ENCODE results near the gene PLK3. TPM values are rescaled to one million over a fixed set of nuclear protein-coding genes. Genes with fewer than 3 reads are reported as not detected.

Gene PLK3
- total and polyA plus RNA-seq, 8 donors: 8.1 to 47.2 (median 13.1) TPM

DNA sequence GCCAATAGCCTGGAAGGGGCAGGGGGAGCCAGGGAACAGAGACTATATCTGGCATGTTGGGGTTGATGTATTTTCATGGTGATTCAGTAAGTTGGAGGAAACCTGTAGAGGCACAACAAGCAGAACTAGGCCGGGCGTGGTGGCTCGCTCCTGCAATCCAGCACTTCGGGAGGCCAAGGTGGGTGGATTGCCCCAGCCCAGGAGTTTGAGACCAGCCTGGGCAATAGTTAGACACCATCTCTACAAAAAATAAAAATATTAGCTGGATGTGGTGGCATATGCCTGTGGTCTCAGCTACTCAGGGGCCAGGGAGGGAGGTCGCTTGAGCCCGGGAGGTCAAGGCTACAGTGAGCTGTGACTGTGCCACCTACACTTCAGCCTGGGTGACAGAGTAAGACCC, 53.0 kb downstream of the PLK3 start:
- Histone ChIP-seq H3K36me3 (peaks cover 0 to 30% of the 10 kb centered on the region in 2 donors), H3K27me3 (no peaks in the 10 kb centered on the region), H3K9me3 (no peaks in the 10 kb centered on the region), H3K4me3 (no peak overlapping the region), H3K27ac (no peak overlapping the region), H3K4me1 (no peaks in the 10 kb centered on the region)
- no peak for TF ChIP-seq CTCF (IDR thresholded peaks at IDR 0.05)
- ATAC-seq (no peak), DNase-seq (no peak)
- intact Hi-C loops (cut with DNase I): loop anchor here in 1 of 2 donors (10.0 kb wide), 1 partner anchor 68 kb away; the partner anchor contains the start of gene BEST4

GRCh38 chr1:44854970-44855369, 54.8 kb downstream of the PLK3 start:
- no peak for ATAC-seq
- Histone ChIP-seq H3K36me3 (peaks cover 0 to 30% of the 10 kb centered on the region in 2 donors), H3K9me3 (no peaks in the 10 kb centered on the region), H3K4me3 (no peak overlapping the region), H3K27ac (no peak overlapping the region), H3K27me3 (no peaks in the 10 kb centered on the region), H3K4me1 (no peaks in the 10 kb centered on the region)
- DNase-seq: no peak
- no peak for TF ChIP-seq CTCF (IDR thresholded peaks at IDR 0.05)
- intact Hi-C loops (cut with DNase I): loop anchor here in 1 of 2 donors (10.0 kb wide), 1 partner anchor 70 kb away; the partner anchor contains the start of gene BEST4

Other genes with a start within 250 kb of the PLK3 start
- gene TMEM53, start 125.9 kb upstream of the PLK3 start, total RNA-seq: 10 to 100 TPM; 17.1 to 18.8 TPM
- 10 to 100 TPM in 1 of 6 donors, 1 to 10 TPM in 5; 8.5 to 12.1 (median 9.5) TPM for gene TMEM53, start 125.9 kb upstream of the PLK3 start, polyA plus RNA-seq (ENCODE audit: insufficient read length in 6 of 6)
- 1 to 10 TPM; 4.0 to 6.4 TPM for gene ARMH1, start 125.7 kb upstream of the PLK3 start, total RNA-seq
- gene ARMH1, start 125.7 kb upstream of the PLK3 start, polyA plus RNA-seq (ENCODE audit: insufficient read length in 6 of 6): 1 to 10 TPM; 5.2 to 8.1 (median 6.3) TPM
- not detected for gene RNU5D-1, start 69.2 kb upstream of the PLK3 start, total RNA-seq
- gene RNU5D-1, start 69.2 kb upstream of the PLK3 start, polyA plus RNA-seq (ENCODE audit: insufficient read length in 6 of 6): 1 to 10 TPM in 2 of 6 donors, not detected in 4; 3.4 to 4.7 TPM
- gene KIF2C, start 60.5 kb upstream of the PLK3 start, total RNA-seq: 1 to 10 TPM; 3.3 to 7.3 TPM
- gene KIF2C, start 60.5 kb upstream of the PLK3 start, polyA plus RNA-seq (ENCODE audit: insufficient read length in 6 of 6): 10 to 100 TPM; 16.9 to 44.9 (median 23.6) TPM
- gene RPS8, start 24.8 kb upstream of the PLK3 start, total RNA-seq: 1,000 to 10,000 TPM; 1,533 to 1,553 TPM
- gene RPS8, start 24.8 kb upstream of the PLK3 start, polyA plus RNA-seq (ENCODE audit: insufficient read length in 6 of 6): 1,000 to 10,000 TPM; 2,848 to 3,443 (median 2,982) TPM
- under 1 TPM; 0.23 to 0.52 TPM for gene BEST4, start 12.2 kb upstream of the PLK3 start, total RNA-seq
- gene BEST4, start 12.2 kb upstream of the PLK3 start, polyA plus RNA-seq (ENCODE audit: insufficient read length in 6 of 6): 1 to 10 TPM in 2 of 6 donors, under 1 TPM in 4; 0.78 to 1.2 (median 0.93) TPM
- 1 to 10 TPM in 1 of 2 donors, not detected in 1; 1.6 TPM for gene DYNLT4, start 7.0 kb downstream of the PLK3 start, total RNA-seq
- 1 to 10 TPM in 2 of 6 donors, under 1 TPM in 4; 0.53 to 1.5 (median 0.85) TPM for gene DYNLT4, start 7.0 kb downstream of the PLK3 start, polyA plus RNA-seq (ENCODE audit: insufficient read length in 6 of 6)
- gene BTBD19, start 8.1 kb downstream of the PLK3 start, total RNA-seq: 10 to 100 TPM; 15.3 to 19.7 TPM
- gene BTBD19, start 8.1 kb downstream of the PLK3 start, polyA plus RNA-seq (ENCODE audit: insufficient read length in 6 of 6): 10 to 100 TPM; 18.6 to 27.6 (median 25.1) TPM
- gene PTCH2, start 42.9 kb downstream of the PLK3 start, total RNA-seq: 1 to 10 TPM; 1.0 to 1.1 TPM
- 1 to 10 TPM; 5.7 to 9.4 (median 6.8) TPM for gene PTCH2, start 42.9 kb downstream of the PLK3 start, polyA plus RNA-seq (ENCODE audit: insufficient read length in 6 of 6)
- gene EIF2B3, start 186.2 kb downstream of the PLK3 start, total RNA-seq: 10 to 100 TPM; 21.3 to 32.5 TPM
- 10 to 100 TPM; 25.3 to 33.5 (median 31.2) TPM for gene EIF2B3, start 186.2 kb downstream of the PLK3 start, polyA plus RNA-seq (ENCODE audit: insufficient read length in 6 of 6)
- gene HECTD3, start 210.9 kb downstream of the PLK3 start, total RNA-seq: 10 to 100 TPM; 40.9 to 44.6 TPM
- 10 to 100 TPM; 30.4 to 35.0 (median 31.8) TPM for gene HECTD3, start 210.9 kb downstream of the PLK3 start, polyA plus RNA-seq (ENCODE audit: insufficient read length in 6 of 6)
- 10 to 100 TPM; 65.2 to 74.9 TPM for gene UROD, start 211.9 kb downstream of the PLK3 start, total RNA-seq
- 100 to 1,000 TPM in 1 of 6 donors, 10 to 100 TPM in 5; 86.7 to 102 (median 91.0) TPM for gene UROD, start 211.9 kb downstream of the PLK3 start, polyA plus RNA-seq (ENCODE audit: insufficient read length in 6 of 6)